ENCODE measurements around the gene LAMA2. TPM values are rescaled to one million over a fixed set of nuclear protein-coding genes. Genes with fewer than 3 reads are reported as not detected.

LAMA2 gene
- total and polyA plus RNA-seq, 2 of the 8 experiments (the other 6 are each of a cell fraction or from before 2014, with no cell fraction given): 1.3 to 3.8 TPM

- TF ChIP-seq EGR1 (IDR thresholded peaks at IDR 0.05; ENCODE audit: borderline replicate concordance, low read depth, low read length) (no peak), TBP (IDR thresholded peaks at IDR 0.05; ENCODE audit: low read depth, low read length) (peak; percentile 98), CBX5 (IDR thresholded peaks at IDR 0.05; ENCODE audit: low read depth, low read length) (no peak), RFX5 (IDR thresholded peaks at IDR 0.05; ENCODE audit: borderline replicate concordance, low read depth, low read length) (no peak), GABPA (IDR thresholded peaks at IDR 0.05; ENCODE audit: borderline replicate concordance, insufficient read depth, low read length) (0 out of 2 replicates have a peak, but pooled peaks have one; percentile 29), ASH2L (IDR thresholded peaks at IDR 0.05; ENCODE audit: low read length) (peak; percentile 91), SAP30 (IDR thresholded peaks at IDR 0.05; ENCODE audit: insufficient read depth, insufficient replicate concordance, low read length) (no peak), RNF2 (IDR thresholded peaks at IDR 0.05; ENCODE audit: borderline replicate concordance, low read depth, low read length, missing control alignments, poor library complexity, severe bottlenecking) (no peak), JUN (IDR thresholded peaks at IDR 0.05; ENCODE audit: low read depth, low read length) (no peak)
- TF ChIP-seq, protein P1, sequence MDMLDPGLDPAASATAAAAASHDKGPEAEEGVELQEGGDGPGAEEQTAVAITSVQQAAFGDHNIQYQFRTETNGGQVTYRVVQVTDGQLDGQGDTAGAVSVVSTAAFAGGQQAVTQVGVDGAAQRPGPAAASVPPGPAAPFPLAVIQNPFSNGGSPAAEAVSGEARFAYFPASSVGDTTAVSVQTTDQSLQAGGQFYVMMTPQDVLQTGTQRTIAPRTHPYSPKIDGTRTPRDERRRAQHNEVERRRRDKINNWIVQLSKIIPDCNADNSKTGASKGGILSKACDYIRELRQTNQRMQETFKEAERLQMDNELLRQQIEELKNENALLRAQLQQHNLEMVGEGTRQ (IDR thresholded peaks at IDR 0.05; ENCODE audit: low read length): no peak
These were observed at the start of gene LAMA2 (continued) for GRCh38 chr6:128882991-128883611.
